Vagina (tissue), 2 donors: Measurements from ENCODE around the gene BCL11A.

Experiments used
- POLR2A ChIP-seq, 2 donors: fragments of 450-650 bp; IDR thresholded peaks; one replicate each; pipeline ENCODE4 v1.6.1; 2017; ENCODE audit warnings: antibody characterized with exemption in 2 of 2, mild to moderate bottlenecking in 2 of 2, moderate library complexity in 2 of 2
- POLR2AphosphoS5 ChIP-seq, 2 donors: sonication (generic); formaldehyde crosslinking; IDR thresholded peaks; one replicate each; pipeline ENCODE4 v1.9.0; 2017; ENCODE audit warnings: antibody characterized with exemption in 2 of 2, mild to moderate bottlenecking in 2 of 2, low read depth in 1 of 2; ENCODE audit not compliant: insufficient read depth in 1 of 2
- TF ChIP-seq, protein P1 (sequence below), 3 experiments: fragments of 450-650 bp in 2 of 3; fragments of 200-600 bp in 1 of 3; sonication (generic) in 1 of 3; IDR thresholded peaks; one replicate each; pipeline ENCODE4 v1.5.1; 2017 to 2019; ENCODE audit warnings: antibody characterized with exemption in 3 of 3, mild to moderate bottlenecking in 2 of 3, moderate library complexity in 2 of 3

DNA sequence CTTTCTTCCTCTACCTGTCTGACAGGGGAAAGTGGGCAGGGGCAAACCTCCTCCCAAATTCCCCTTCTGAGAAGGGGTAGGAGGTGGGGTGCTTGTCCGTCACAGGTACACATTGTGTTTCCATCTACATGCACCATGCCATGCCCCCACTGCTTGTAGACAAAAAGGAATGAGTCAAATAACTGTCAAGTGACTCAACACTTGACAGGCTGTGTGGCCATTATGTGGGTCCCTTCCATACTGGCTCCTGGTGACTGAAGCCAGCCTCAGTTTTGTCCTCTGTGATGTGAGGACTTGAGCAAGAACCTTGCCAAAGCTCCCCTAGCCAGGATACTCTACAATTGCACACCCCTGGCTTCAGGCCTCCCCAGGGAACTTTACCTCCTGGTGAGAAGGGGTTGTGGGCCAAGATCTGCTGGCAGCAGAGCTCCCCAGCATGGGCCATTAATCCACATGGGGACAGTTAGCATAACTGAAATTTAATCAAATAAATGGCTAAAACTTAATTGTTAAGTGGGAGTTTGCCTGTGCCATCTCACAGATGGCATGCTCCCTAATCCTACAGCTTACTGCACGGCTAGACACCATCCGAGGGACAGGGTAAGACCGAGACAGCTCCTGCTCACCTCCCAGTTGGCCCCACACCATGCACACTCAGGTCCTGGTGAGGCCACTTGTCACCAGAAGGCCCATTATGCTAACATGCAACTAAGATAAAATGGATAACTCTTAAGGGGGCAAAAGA is 140.2 kb downstream of the BCL11A start:
- TF ChIP-seq, protein P1, sequence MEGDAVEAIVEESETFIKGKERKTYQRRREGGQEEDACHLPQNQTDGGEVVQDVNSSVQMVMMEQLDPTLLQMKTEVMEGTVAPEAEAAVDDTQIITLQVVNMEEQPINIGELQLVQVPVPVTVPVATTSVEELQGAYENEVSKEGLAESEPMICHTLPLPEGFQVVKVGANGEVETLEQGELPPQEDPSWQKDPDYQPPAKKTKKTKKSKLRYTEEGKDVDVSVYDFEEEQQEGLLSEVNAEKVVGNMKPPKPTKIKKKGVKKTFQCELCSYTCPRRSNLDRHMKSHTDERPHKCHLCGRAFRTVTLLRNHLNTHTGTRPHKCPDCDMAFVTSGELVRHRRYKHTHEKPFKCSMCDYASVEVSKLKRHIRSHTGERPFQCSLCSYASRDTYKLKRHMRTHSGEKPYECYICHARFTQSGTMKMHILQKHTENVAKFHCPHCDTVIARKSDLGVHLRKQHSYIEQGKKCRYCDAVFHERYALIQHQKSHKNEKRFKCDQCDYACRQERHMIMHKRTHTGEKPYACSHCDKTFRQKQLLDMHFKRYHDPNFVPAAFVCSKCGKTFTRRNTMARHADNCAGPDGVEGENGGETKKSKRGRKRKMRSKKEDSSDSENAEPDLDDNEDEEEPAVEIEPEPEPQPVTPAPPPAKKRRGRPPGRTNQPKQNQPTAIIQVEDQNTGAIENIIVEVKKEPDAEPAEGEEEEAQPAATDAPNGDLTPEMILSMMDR (IDR thresholded peaks at IDR 0.05): no peak
- TF ChIP-seq POLR2AphosphoS5 (IDR thresholded peaks at IDR 0.05; ENCODE audit: insufficient read depth in 1 of 2, low read depth in 1 of 2) (no peak), POLR2A (IDR thresholded peaks at IDR 0.05) (no peak)
